Keratinocyte (primary cell): ENCODE measurements around the gene MAPRE2. TPM values are rescaled to one million over a fixed set of nuclear protein-coding genes. Genes with fewer than 3 reads are reported as not detected.

Experiments
- DNase-seq: peaks from one replicate; pipeline ENCODE4 v3.0.0-alpha.2; 2011; ENCODE audit warnings: low read depth, missing footprints, low spot score
- FAIRE-seq: peaks from 2 replicates; lab custom pipeline; 2011; peaks lifted over from hg19 to GRCh38; lab: Jason Lieb, UNC
- H2AFZ ChIP-seq: 2 replicates; pipeline ENCODE4 v1.6.0; 2012; ENCODE audit warnings: low read length, control low read depth, inconsistent platforms; ENCODE audit not compliant: control insufficient read depth
- H3K27ac ChIP-seq: 2 replicates; pipeline ENCODE4 v1.5.1; 2011; ENCODE audit warnings: low read length; ENCODE audit not compliant: control insufficient read depth, insufficient read depth
- H3K27me3 ChIP-seq: 3 replicates; pipeline ENCODE4 v1.6.0; 2011; ENCODE audit warnings: low read length; ENCODE audit not compliant: control insufficient read depth, insufficient read depth; ENCODE audit errors: extremely low read depth
- H3K36me3 ChIP-seq, 2 experiments: 2 replicates in 1 of 2; 3 replicates in 1 of 2; pipeline ENCODE4 v1.5.1; 2011; ENCODE audit warnings: low read length in 2 of 2, mild to moderate bottlenecking in 1 of 2; ENCODE audit not compliant: control insufficient read depth in 2 of 2, insufficient read depth in 2 of 2; ENCODE audit errors: extremely low read depth in 1 of 2
- H3K4me1 ChIP-seq: 3 replicates; pipeline ENCODE4 v1.5.1; 2011; ENCODE audit warnings: low read length; ENCODE audit not compliant: control insufficient read depth, insufficient read depth; ENCODE audit errors: extremely low read depth
- H3K4me2 ChIP-seq: 3 replicates; pipeline ENCODE4 v1.6.0; 2011; ENCODE audit warnings: low read depth, low read length; ENCODE audit not compliant: control insufficient read depth, insufficient read depth; ENCODE audit errors: extremely low read depth
- H3K4me3 ChIP-seq, 3 experiments: fragments of 200-600 bp in 1 of 3; sonication (generic) in 1 of 3; 2 replicates in 2 of 3; 3 replicates in 1 of 3; pipeline ENCODE4 v1.5.1; 2011 to 2016; ENCODE audit warnings: low read length in 3 of 3, mild to moderate bottlenecking in 3 of 3, control low read depth in 2 of 3, inconsistent platforms in 1 of 3, low read depth in 1 of 3, mixed read lengths in 1 of 3, mixed run types in 1 of 3, moderate library complexity in 1 of 3; ENCODE audit not compliant: control insufficient read depth in 2 of 3, insufficient read depth in 2 of 3; ENCODE audit errors: extremely low read depth in 1 of 3
- H3K79me2 ChIP-seq: 2 replicates; pipeline ENCODE4 v1.6.0; 2012; ENCODE audit warnings: low read length; ENCODE audit not compliant: control insufficient read depth, insufficient read depth
- H3K9ac ChIP-seq: 3 replicates; pipeline ENCODE4 v1.6.0; 2011; ENCODE audit warnings: low read length; ENCODE audit not compliant: control insufficient read depth, insufficient read depth; ENCODE audit errors: extremely low read depth
- H3K9me1 ChIP-seq: 3 replicates; pipeline ENCODE4 v1.6.0; 2011; ENCODE audit warnings: low read length; ENCODE audit not compliant: control insufficient read depth, insufficient read depth; ENCODE audit errors: extremely low read depth
- H3K9me3 ChIP-seq: 2 replicates; pipeline ENCODE4 v1.5.1; 2012; ENCODE audit warnings: low read depth, low read length; ENCODE audit not compliant: control insufficient read depth
- H4K20me1 ChIP-seq: 3 replicates; pipeline ENCODE4 v1.6.0; 2011; ENCODE audit warnings: low read length; ENCODE audit not compliant: control insufficient read depth, insufficient read depth; ENCODE audit errors: extremely low read depth
- CTCF ChIP-seq, 3 experiments: IDR thresholded peaks in 1 of 3; conservative IDR thresholded peaks in 1 of 3; optimal IDR thresholded peaks in 1 of 3; 2 replicates in 2 of 3; 3 replicates in 1 of 3; pipeline versions ENCODE3 to v1.5.1; 2011; ENCODE audit warnings: low read length in 3 of 3, mild to moderate bottlenecking in 3 of 3, moderate library complexity in 2 of 3, control low read depth in 1 of 3, inconsistent platforms in 1 of 3; ENCODE audit not compliant: insufficient read depth in 2 of 3; ENCODE audit errors: extremely low read depth in 1 of 3
- EZH2 ChIP-seq: IDR thresholded peaks from one replicate; pipeline ENCODE4 v1.6.1; 2012; ENCODE audit warnings: inconsistent platforms, mild to moderate bottlenecking, low read length, moderate library complexity
- dilution Hi-C: fragments of 300-500 bp; cut with MboI; formaldehyde crosslinking; loops from one replicate; pipeline ENCODE4 v1.7.0; 2020; ENCODE audit warnings: low sequenced_read_pairs; ENCODE audit not compliant: extremely low pct_ligation_motif_present
- polyA plus RNA-seq, 5 experiments: library from polyadenylated mRNA; depleted of rRNA in 3 of 5; stranded (reverse) in 3 of 5; stranded (forward) in 1 of 5; unstranded in 1 of 5; fragments of >200 nt; gene quantifications; 1 replicate in 1 of 5; 2 replicates in 3 of 5; 3 replicates in 1 of 5; pipeline versions ENCODE4 v1.2.1 to v1.2.3, GENCODE V29; 2011 to 2012; ENCODE audit warnings: missing spikeins in 2 of 5, low read depth in 1 of 5, low replicate concordance in 1 of 5

Gene MAPRE2
- polyA plus RNA-seq, 1 donor (not counting 4 experiments of a cell fraction or from before 2014, with no cell fraction given) = 14.2 TPM

DNA sequence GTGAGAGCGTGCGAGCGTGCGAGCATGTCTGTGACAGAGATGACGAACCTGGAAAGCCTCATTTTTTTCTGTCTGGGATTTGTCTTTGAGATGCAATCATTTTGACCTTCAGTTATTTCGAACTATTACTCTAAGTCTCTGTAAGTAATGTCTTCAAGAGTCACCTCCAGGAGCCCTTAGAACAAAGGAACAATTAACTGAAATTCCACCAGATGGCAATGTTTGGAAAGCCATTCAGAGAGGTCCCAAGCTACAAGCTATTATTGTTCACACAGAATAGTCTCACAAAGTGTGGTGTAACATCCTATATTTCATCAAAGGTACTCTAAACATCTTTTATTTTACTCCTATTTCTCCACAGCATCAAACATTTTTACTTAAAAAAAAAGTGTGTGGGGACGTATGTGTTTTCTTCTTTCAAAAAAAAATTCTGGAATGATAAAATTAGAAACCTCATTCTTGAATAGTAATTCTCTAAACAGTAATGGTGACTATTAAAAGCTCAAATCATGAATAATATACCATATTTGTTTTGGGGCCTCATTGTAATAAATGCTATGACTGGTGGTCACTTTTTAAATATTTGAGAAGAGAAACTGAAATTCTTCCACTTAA, 35.1 kb upstream of the MAPRE2 start:
- H3K9me1 ChIP-seq = no peaks in the 10 kb centered on the region
- no peaks in the 10 kb centered on the region for H3K79me2 ChIP-seq
- H3K4me2 ChIP-seq = no peak overlapping the region
- peak in 2 of 3 experiments; percentile 36 to 48 for TF ChIP-seq CTCF (optimal IDR thresholded peaks at IDR 0.05 in 1 of 3, IDR thresholded peaks at IDR 0.05 in 1 of 3, conservative IDR thresholded peaks at IDR 0.05 in 1 of 3; ENCODE audit: extremely low read depth in 1 of 3, insufficient read depth in 2 of 3, low read length in 3 of 3)
- no peak for TF ChIP-seq EZH2
- H3K36me3 ChIP-seq = no peaks in the 10 kb centered on the region
- H3K4me3 ChIP-seq = no peak overlapping the region
- FAIRE-seq (no peak), DNase-seq (no peak)
- H2AFZ ChIP-seq = no peak overlapping the region
- dilution Hi-C loops = no loop called here
- no peaks in the 10 kb centered on the region for H3K9me3 ChIP-seq
- H4K20me1 ChIP-seq = no peaks in the 10 kb centered on the region
- no peaks in the 10 kb centered on the region for H3K27me3 ChIP-seq
- no peak overlapping the region for H3K27ac ChIP-seq
- H3K4me1 ChIP-seq = no peaks in the 10 kb centered on the region
- H3K9ac ChIP-seq = no peak overlapping the region

GRCh38 chr18:35010156-35010555, 31.1 kb upstream of the MAPRE2 start:
- Histone ChIP-seq H3K36me3 (no peaks in the 10 kb centered on the region), H3K9ac (no peak overlapping the region), H3K27me3 (no peaks in the 10 kb centered on the region), H2AFZ (no peak overlapping the region), H3K4me3 (no peak overlapping the region), H3K27ac (no peak overlapping the region), H3K4me1 (no peaks in the 10 kb centered on the region), H3K4me2 (no peak overlapping the region), H4K20me1 (no peaks in the 10 kb centered on the region), H3K9me1 (no peaks in the 10 kb centered on the region), H3K79me2 (no peaks in the 10 kb centered on the region), H3K9me3 (no peaks in the 10 kb centered on the region)
- dilution Hi-C loops = no loop called here
- no peak for FAIRE-seq
- TF ChIP-seq CTCF (optimal IDR thresholded peaks at IDR 0.05 in 1 of 3, IDR thresholded peaks at IDR 0.05 in 1 of 3, conservative IDR thresholded peaks at IDR 0.05 in 1 of 3; ENCODE audit: extremely low read depth in 1 of 3, insufficient read depth in 2 of 3, low read length in 3 of 3) (no peak), EZH2 (no peak)
- DNase-seq = no peak
